Breast epithelium (tissue), 3 donors: ENCODE measurements around the gene DRD3.

Experiments
- CTCF ChIP-seq, 3 donors: fragments of 450-650 bp; IDR thresholded peaks; one replicate each; pipeline ENCODE4 v1.5.1; 2016 to 2017; ENCODE audit warnings: antibody characterized with exemption in 3 of 3, mild to moderate bottlenecking in 3 of 3, moderate library complexity in 3 of 3
- POLR2A ChIP-seq: fragments of 450-650 bp; IDR thresholded peaks from one replicate; pipeline ENCODE4 v1.6.1; 2016; ENCODE audit warnings: antibody characterized with exemption, mild to moderate bottlenecking, moderate library complexity

GRCh38 chr3:114119776-114120175 lies 59.1 kb downstream of the DRD3 start:
- TF ChIP-seq POLR2A (no peak), CTCF (IDR thresholded peaks at IDR 0.05) (no peak)
